Duodenal mucosa (tissue), 2 donors: Measurements from ENCODE around the gene RUSF1.
"Not testable (repeated sequence)": the region's sequence is repeated elsewhere in the genome, so short reads cannot be mapped to it uniquely, and the experiment has no call there.

ENCODE experiments used
- H3K27ac ChIP-seq: one replicate; pipeline ENCODE4 v1.7.0; 2013; ENCODE audit warnings: low read depth, low read length
- H3K27me3 ChIP-seq, 2 donors: one replicate each; pipeline ENCODE4 v1.7.0; 2013; ENCODE audit warnings: low read length in 2 of 2, control low read depth in 1 of 2; ENCODE audit not compliant: insufficient read depth in 2 of 2, control insufficient read depth in 1 of 2
- H3K36me3 ChIP-seq, 2 donors: one replicate each; pipeline ENCODE4 v1.7.0; 2013; ENCODE audit warnings: low read length in 2 of 2, control low read depth in 1 of 2; ENCODE audit not compliant: insufficient read depth in 2 of 2, control insufficient read depth in 1 of 2
- H3K4me1 ChIP-seq, 2 donors: one replicate each; pipeline ENCODE4 v1.7.0; 2013; ENCODE audit warnings: low read length in 2 of 2, control low read depth in 1 of 2; ENCODE audit not compliant: insufficient read depth in 2 of 2, control insufficient read depth in 1 of 2
- H3K4me3 ChIP-seq, 2 donors: one replicate each; pipeline ENCODE4 v1.7.0; 2013; ENCODE audit warnings: low read length in 2 of 2, low read depth in 1 of 2
- H3K9ac ChIP-seq, 2 donors: one replicate each; pipeline ENCODE4 v1.7.0; 2013; ENCODE audit warnings: low read length in 2 of 2, low read depth in 1 of 2
- H3K9me3 ChIP-seq, 2 donors: one replicate each; pipeline ENCODE4 v1.7.0; 2013; ENCODE audit warnings: low read length in 2 of 2, control low read depth in 1 of 2; ENCODE audit not compliant: control insufficient read depth in 1 of 2

The RUSF1 gene

GRCh38 chr16:31507929-31508705 is at the start of gene RUSF1:
RUSF1 (minus strand) TSS chr16:31508391; CDS start chr16:31508373, 18 bp downstream.
- Histone ChIP-seq H3K27ac (peak within 1 kb of the TSS; percentile 82), H3K9ac (peak within 1 kb of the TSS; percentile 95 to 96), H3K36me3 (peaks cover 0 to 7% of the 10 kb centered on the region in 2 donors), H3K4me3 (peak within 1 kb of the TSS; percentile 96), H3K27me3 (no peaks in the 10 kb centered on the region), H3K4me1 (peaks cover 23 to 26% of the 10 kb centered on the region in 2 donors), H3K9me3 (no peaks in the 10 kb centered on the region)

DNA sequence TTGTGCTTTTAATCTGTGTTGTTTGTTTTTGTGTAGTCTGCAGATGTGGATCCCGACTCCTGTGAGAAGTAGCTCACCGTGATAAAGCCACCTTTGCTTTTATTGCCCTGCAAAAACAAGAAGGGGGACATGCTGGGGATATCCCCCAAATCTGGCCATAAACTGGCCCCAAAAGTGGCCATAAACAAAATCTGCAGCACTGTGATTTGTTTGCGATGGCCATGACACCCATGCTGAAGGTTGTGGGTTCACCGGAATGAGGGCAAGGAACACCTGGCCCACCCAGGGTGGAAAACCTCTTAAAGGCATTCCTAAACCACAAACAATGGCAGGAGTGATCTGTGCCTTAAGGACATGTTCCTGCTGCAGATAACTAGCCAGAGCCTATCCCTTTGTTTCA is 34.6 kb upstream of the RUSF1 start:
- Histone ChIP-seq H3K9me3 (peaks cover 0 to 7% of the 10 kb centered on the region in 2 donors), H3K4me1 (no peaks in the 10 kb centered on the region), H3K9ac (no peak overlapping the region)

DNA sequence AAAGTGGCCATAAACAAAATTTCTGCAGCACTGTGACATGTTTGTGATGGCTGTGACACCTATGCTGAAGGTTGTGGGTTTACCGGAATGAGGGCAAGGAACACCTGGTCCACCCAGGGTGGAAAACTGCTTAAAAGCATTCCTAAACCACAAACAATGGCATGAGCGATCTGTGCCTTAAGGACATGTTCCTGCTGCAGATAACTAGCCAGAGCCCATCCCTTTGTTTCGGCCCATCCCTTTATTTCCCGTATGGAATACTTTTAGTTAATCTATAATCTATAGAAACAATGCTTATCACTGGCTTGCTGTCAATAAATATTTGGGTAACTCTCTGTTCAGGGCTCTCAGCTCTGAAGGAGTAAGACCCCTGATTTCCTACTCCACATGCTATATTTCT is 31.6 kb upstream of the RUSF1 start:
- H3K9me3 ChIP-seq, H3K27me3 ChIP-seq, H3K4me1 ChIP-seq, H3K27ac ChIP-seq, H3K36me3 ChIP-seq, H3K9ac ChIP-seq, H3K4me3 ChIP-seq: not testable (repeated sequence)

More for the DNA sequence above, 34.6 kb upstream of the RUSF1 start:
- H3K36me3 ChIP-seq = no peaks in the 10 kb centered on the region
- H3K27me3 ChIP-seq = peaks cover 0 to 4% of the 10 kb centered on the region in 2 donors
- H3K4me3 ChIP-seq = no peak overlapping the region
- no peak overlapping the region for H3K27ac ChIP-seq

DNA sequence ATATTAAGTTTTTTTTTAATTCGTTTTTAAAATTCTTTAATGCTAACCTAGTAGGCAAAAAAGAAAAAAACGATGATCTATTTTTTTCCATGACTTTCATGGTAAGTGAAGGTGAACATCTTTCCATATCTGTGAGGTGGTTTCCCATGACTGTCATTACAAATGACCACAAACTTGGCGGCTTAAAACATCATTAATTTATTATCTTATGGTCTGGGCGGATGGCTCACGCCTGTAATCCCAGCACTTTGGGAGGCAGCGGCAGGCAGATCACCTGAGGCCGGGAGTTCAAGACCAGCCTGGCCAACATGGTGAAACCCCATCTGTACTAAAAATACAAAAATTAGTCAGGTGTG is 30.0 kb upstream of the RUSF1 start:
- H3K36me3 ChIP-seq, H3K4me3 ChIP-seq, H3K27me3 ChIP-seq, H3K9ac ChIP-seq, H3K27ac ChIP-seq, H3K9me3 ChIP-seq, H3K4me1 ChIP-seq: not testable (repeated sequence)

DNA sequence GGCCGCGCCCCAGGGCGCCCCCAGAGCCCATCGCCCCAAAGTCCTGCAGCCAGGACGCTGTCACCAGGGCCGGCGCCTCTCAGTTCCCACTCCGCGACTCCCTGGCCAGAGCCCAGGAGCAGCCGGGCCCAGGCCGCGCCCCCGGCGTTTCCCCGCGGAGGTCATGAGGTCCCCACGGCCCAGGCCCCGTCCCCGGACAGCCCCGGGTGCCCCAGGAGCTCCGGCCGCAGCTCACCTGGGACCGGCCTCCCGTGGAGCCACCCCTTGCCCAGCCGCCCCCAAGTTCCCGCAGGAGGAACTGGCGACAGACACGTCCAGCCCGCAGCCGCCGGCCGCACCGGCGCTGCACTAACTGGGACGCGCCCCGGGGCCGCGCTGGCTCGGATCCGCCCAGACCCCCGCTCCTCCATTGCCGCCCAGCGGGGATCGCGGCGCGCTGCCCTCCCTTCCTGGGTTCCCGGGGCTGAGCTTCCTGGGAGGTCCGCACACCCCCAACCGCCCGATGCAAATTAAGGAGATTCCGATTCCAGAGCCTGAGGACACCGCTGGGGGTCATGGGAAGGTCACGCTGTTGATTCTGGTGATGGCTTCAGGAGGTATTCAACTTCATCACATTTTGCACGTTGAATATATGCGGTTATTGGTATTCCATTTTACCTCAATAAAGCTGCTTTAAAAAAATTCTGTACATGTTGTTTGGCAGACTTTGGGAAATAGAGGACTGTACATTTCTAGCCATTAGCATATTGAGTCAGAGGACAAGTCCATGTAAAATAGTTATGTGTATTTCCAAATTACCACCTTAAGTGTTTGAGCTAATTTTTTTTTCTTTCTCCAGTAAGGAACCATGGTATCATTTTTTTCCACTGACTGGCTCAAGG is 29.4 kb upstream of the RUSF1 start:
- no peaks in the 10 kb centered on the region for H3K4me1 ChIP-seq
- no peaks in the 10 kb centered on the region for H3K36me3 ChIP-seq
- no peak overlapping the region for H3K9ac ChIP-seq
- H3K4me3 ChIP-seq = peak overlapping the region in 1 of 2 donors; percentile 32
- H3K9me3 ChIP-seq = peaks cover 0 to 7% of the 10 kb centered on the region in 2 donors
- H3K27ac ChIP-seq = no peak overlapping the region
- peaks cover 0 to 4% of the 10 kb centered on the region in 2 donors for H3K27me3 ChIP-seq

DNA sequence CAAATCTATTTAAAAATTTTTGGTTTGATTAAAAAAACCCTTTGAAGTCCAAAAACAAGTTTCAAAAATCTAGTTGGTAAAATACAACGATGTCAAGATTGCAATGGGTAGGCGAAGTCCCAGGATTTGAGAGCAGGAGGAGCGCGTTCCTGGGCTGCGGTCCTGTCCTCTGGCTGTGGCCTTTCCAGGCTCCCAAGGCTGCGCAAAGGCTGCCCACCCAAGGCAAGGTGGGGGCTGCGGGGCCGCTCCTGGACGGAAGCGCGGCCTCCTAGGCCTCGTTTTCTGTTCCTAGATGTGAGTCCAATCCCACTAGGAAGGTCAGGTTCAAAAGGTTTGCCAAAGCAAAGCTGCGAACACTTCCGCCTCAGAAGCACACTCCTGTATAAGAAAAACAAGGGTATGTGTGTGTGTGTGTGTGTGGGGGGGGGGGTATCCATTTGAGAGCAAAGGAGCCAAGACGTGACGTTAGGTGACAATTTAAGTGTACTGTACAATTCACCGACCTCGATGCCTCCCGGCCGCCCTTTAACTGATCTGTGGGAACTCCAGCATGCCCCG is 28.7 kb upstream of the RUSF1 start:
- H3K4me1 ChIP-seq = no peaks in the 10 kb centered on the region
- no peak overlapping the region for H3K9ac ChIP-seq
- H3K4me3 ChIP-seq = no peak overlapping the region
- H3K27me3 ChIP-seq = peaks cover 0 to 4% of the 10 kb centered on the region in 2 donors
- H3K27ac ChIP-seq = no peak overlapping the region
- peaks cover 0 to 7% of the 10 kb centered on the region in 2 donors for H3K9me3 ChIP-seq
- H3K36me3 ChIP-seq = no peaks in the 10 kb centered on the region

- peaks cover 0 to 7% of the 10 kb centered on the region in 2 donors for H3K9me3 ChIP-seq
- no peaks in the 10 kb centered on the region for H3K36me3 ChIP-seq
- no peak overlapping the region for H3K4me3 ChIP-seq
- no peak overlapping the region for H3K27ac ChIP-seq
- peaks cover 0 to 12% of the 10 kb centered on the region in 2 donors for H3K27me3 ChIP-seq
- no peaks in the 10 kb centered on the region for H3K4me1 ChIP-seq
- no peak overlapping the region for H3K9ac ChIP-seq
Observed at GRCh38 chr16:31535737-31536136, 27.5 kb upstream of the RUSF1 start.

- Histone ChIP-seq H3K4me1 (peaks cover 0 to 5% of the 10 kb centered on the region in 2 donors), H3K36me3 (no peaks in the 10 kb centered on the region), H3K27me3 (peaks cover 21 to 28% of the 10 kb centered on the region in 2 donors), H3K27ac (no peak overlapping the region), H3K9me3 (no peaks in the 10 kb centered on the region), H3K4me3 (no peak overlapping the region), H3K9ac (no peak overlapping the region)
Observed at GRCh38 chr16:31532896-31533295, 24.7 kb upstream of the RUSF1 start.

- H3K9me3 ChIP-seq = no peaks in the 10 kb centered on the region
- H3K27me3 ChIP-seq = peaks cover 27 to 34% of the 10 kb centered on the region in 2 donors
Observed at GRCh38 chr16:31532120-31532519, 23.9 kb upstream of the RUSF1 start.

DNA sequence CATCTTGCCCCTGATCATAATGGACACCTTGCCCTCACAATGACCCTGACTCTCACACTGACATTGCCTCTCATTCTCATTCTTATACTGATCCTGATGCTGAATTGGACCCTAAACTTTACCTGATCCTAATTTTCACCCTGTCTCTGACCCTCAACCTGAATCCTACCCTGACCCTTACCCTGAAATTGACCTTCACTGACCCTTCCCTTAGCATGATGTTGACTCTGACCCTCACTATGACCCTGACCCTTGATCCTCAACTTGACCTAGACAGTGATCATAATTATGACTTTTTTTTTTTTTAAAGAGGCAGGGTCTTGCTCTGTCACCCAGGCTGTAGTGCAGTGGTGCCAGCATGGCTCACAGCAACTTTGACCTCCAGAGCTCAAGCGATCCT is 22.9 kb upstream of the RUSF1 start:
- H3K27ac ChIP-seq = no peak overlapping the region
- H3K4me1 ChIP-seq = peaks cover 0 to 5% of the 10 kb centered on the region in 2 donors
- H3K27me3 ChIP-seq = peaks cover 27 to 34% of the 10 kb centered on the region in 2 donors
- no peak overlapping the region for H3K4me3 ChIP-seq
- H3K9me3 ChIP-seq = no peaks in the 10 kb centered on the region
- no peaks in the 10 kb centered on the region for H3K36me3 ChIP-seq
- H3K9ac ChIP-seq = no peak overlapping the region

More at GRCh38 chr16:31532120-31532519, 23.9 kb upstream of the RUSF1 start:
- peaks cover 0 to 5% of the 10 kb centered on the region in 2 donors for H3K4me1 ChIP-seq
- no peak overlapping the region for H3K4me3 ChIP-seq
- H3K27ac ChIP-seq = no peak overlapping the region
- H3K9ac ChIP-seq = no peak overlapping the region
- no peaks in the 10 kb centered on the region for H3K36me3 ChIP-seq
